ENCODE measurements around the gene ELFN2. TPM values are rescaled to one million over a fixed set of nuclear protein-coding genes. Genes with fewer than 3 reads are reported as not detected.

The ELFN2 gene
- total and polyA plus RNA-seq, 9 donors: 0.01 to 0.05 (median 0.03) TPM; not detected in 5

DNA sequence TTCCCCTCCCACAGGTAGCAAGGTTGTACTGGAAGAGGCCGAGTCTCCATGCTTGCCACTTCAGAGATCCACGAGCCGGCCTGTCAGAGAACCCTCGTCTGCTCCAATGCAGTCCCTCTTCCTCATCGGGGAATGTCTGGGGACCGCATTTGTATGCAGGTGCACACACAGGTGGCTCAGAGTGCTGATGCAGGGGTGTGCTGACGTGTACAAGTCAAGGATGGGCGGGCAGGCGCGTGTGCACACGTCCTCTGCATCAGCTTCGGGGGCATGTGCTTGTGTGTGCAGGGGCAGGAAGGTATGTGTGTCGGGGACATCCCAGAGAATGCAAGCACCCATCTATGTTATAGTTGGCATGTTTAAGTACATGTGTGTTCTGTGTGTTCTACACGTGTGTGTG lies 49.4 kb downstream of the ELFN2 start:
- DNase-seq: no peak
- no peaks in the 10 kb centered on the region for H3K27me3 ChIP-seq
- H3K9me3 ChIP-seq: no peaks in the 10 kb centered on the region
- intact Hi-C loops (cut with DNase I): no loop called here
- 52 to 68% (median 64%) methylated on average over 14 of the region's 14 CpGs for WGBS, 3 donors
- no peak for TF ChIP-seq EP300 (IDR thresholded peaks at IDR 0.05)
- TF ChIP-seq POLR2A (IDR thresholded peaks at IDR 0.05): no peak
- TF ChIP-seq, protein P1, sequence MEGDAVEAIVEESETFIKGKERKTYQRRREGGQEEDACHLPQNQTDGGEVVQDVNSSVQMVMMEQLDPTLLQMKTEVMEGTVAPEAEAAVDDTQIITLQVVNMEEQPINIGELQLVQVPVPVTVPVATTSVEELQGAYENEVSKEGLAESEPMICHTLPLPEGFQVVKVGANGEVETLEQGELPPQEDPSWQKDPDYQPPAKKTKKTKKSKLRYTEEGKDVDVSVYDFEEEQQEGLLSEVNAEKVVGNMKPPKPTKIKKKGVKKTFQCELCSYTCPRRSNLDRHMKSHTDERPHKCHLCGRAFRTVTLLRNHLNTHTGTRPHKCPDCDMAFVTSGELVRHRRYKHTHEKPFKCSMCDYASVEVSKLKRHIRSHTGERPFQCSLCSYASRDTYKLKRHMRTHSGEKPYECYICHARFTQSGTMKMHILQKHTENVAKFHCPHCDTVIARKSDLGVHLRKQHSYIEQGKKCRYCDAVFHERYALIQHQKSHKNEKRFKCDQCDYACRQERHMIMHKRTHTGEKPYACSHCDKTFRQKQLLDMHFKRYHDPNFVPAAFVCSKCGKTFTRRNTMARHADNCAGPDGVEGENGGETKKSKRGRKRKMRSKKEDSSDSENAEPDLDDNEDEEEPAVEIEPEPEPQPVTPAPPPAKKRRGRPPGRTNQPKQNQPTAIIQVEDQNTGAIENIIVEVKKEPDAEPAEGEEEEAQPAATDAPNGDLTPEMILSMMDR (IDR thresholded peaks at IDR 0.05): no peak
- no peak overlapping the region for H3K4me3 ChIP-seq
- no peaks in the 10 kb centered on the region for H3K36me3 ChIP-seq
- H3K27ac ChIP-seq: no peak overlapping the region
- no peaks in the 10 kb centered on the region for H3K4me1 ChIP-seq (ENCODE audit: insufficient read depth)

DNA sequence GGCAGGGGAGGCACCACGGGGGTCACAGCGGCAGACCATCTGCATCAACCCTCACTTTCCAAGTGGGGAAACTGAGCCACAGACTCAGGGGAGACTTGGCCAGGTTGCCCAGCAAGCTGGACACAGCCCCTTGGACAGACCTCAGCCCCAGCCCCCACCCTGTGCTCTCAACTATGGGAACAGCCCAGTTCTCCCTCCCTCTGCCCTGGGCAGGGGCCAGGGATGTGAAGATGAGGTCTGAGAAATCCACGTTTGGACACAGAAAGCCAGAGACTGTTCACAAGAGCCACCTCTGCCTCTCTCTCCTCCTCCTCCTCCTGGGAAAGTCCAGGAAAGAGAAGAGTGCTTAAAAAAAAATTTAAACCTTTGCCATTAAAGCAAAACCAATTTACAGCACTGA lies 50.1 kb downstream of the ELFN2 start:
- 8 to 63% (median 54%) methylated on average over 1 to 3 of the region's 3 CpGs for WGBS, 3 donors
- H3K4me3 ChIP-seq: no peak overlapping the region
- no peak for DNase-seq
- H3K27me3 ChIP-seq: no peaks in the 10 kb centered on the region
- H3K27ac ChIP-seq: no peak overlapping the region
- no peaks in the 10 kb centered on the region for H3K36me3 ChIP-seq
- intact Hi-C loops (cut with DNase I): no loop called here
- H3K4me1 ChIP-seq (ENCODE audit: insufficient read depth): no peaks in the 10 kb centered on the region
- no peaks in the 10 kb centered on the region for H3K9me3 ChIP-seq
- TF ChIP-seq EP300 (IDR thresholded peaks at IDR 0.05) (no peak), POLR2A (IDR thresholded peaks at IDR 0.05) (no peak)
- TF ChIP-seq, protein P1 (IDR thresholded peaks at IDR 0.05): no peak

DNA sequence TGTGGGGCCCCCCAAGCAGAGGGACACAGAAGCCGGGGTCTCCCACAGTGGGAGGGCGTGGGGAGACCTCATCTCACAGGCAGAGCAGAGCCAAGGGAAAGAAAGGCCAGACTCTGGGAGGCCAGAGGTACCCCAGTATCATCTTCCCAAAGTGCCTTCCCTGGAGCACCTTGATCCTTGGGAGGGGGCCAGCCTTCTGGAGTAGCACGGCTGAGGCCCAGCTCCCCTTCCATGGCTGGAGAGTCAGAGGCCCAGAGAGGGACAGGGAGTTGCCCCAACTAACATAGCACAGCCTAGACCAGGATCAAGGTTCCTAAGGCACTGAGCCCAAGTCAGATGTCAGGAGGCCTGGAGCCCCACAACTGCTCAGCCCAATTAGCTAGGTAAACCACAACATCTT lies 50.6 kb downstream of the ELFN2 start:
- H3K4me1 ChIP-seq (ENCODE audit: insufficient read depth): no peaks in the 10 kb centered on the region
- no peaks in the 10 kb centered on the region for H3K27me3 ChIP-seq
- WGBS, 3 donors: 22 to 36% (median 34%) methylated on average over 3 of the region's 3 CpGs
- no peaks in the 10 kb centered on the region for H3K36me3 ChIP-seq
- H3K9me3 ChIP-seq: no peaks in the 10 kb centered on the region
- intact Hi-C loops (cut with DNase I): no loop called here
- TF ChIP-seq EP300 (IDR thresholded peaks at IDR 0.05): no peak
- TF ChIP-seq POLR2A (IDR thresholded peaks at IDR 0.05): no peak
- TF ChIP-seq, protein P1 (IDR thresholded peaks at IDR 0.05): no peak
- no peak for DNase-seq
- H3K27ac ChIP-seq: no peak overlapping the region
- no peak overlapping the region for H3K4me3 ChIP-seq

DNA sequence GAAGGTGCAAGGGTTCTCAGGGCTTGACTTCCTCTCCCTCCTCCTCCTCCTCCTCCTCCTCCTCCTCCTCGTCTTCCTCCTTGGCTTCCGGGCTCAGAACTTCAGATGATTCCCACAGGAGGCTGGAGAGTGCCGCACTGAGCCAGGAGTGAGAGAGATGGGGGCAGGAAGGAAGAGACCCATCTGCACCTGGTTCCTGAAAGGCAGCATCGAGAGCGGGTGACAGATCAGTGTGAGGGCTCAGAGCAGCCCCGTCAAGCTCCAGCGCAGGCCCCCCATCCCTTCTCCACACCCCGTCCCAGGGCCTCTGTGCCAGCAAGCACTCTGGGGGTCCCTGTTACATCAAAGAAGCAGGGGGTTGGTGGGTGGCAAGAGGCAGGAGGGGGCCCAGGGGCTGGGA lies 51.5 kb downstream of the ELFN2 start:
- no peak overlapping the region for H3K4me3 ChIP-seq
- DNase-seq: no peak
- WGBS, 3 donors: 47 to 67% (median 47%) methylated on average over 8 of the region's 8 CpGs
- H3K9me3 ChIP-seq: no peaks in the 10 kb centered on the region
- no peaks in the 10 kb centered on the region for H3K36me3 ChIP-seq
- H3K4me1 ChIP-seq (ENCODE audit: insufficient read depth): no peaks in the 10 kb centered on the region
- intact Hi-C loops (cut with DNase I): no loop called here
- TF ChIP-seq, protein P1 (IDR thresholded peaks at IDR 0.05): no peak
- TF ChIP-seq EP300 (IDR thresholded peaks at IDR 0.05) (no peak), POLR2A (IDR thresholded peaks at IDR 0.05) (no peak)
- H3K27ac ChIP-seq: no peak overlapping the region
- H3K27me3 ChIP-seq: no peaks in the 10 kb centered on the region

DNA sequence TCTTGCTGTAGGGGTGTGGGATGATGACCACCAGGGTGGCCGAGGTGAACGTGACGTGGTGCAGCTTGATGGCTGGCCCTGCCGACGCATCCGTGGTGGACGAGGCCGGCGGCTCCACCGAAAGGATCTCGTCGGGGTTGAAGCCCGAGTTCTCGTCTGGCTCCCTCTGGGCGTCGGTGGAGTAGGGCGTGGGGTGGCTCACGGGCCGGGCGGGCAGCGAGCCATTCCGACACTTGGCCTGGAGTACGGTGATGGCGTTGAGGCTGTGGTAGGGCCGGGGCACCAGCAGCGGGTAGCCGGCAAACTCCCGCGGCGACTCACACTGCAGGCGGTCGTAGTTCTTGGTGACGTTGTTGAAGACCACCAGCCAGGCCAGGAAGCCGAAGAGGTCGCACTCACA lies 52.7 kb downstream of the ELFN2 start:
- 94 to 97% (median 96%) methylated on average over 35 of the region's 35 CpGs for WGBS, 3 donors
- Histone ChIP-seq H3K9me3 (no peaks in the 10 kb centered on the region), H3K4me3 (no peak overlapping the region), H3K4me1 (ENCODE audit: insufficient read depth) (no peaks in the 10 kb centered on the region), H3K36me3 (no peaks in the 10 kb centered on the region), H3K27ac (no peak overlapping the region), H3K27me3 (no peaks in the 10 kb centered on the region)
- TF ChIP-seq EP300 (IDR thresholded peaks at IDR 0.05) (no peak), POLR2A (IDR thresholded peaks at IDR 0.05) (no peak)
- TF ChIP-seq, protein P1 (IDR thresholded peaks at IDR 0.05): no peak
- DNase-seq: no peak
- intact Hi-C loops (cut with DNase I): no loop called here
